Activated B cell treated with CpG ODN at 0.5 μM for 24 hours (primary cell): ENCODE measurements around the gene KDM1B. TPM values are rescaled to one million over a fixed set of nuclear protein-coding genes. Genes with fewer than 3 reads are reported as not detected.

Source experiments
- ATAC-seq: fragments of 200-7000 bp; cut with Tn5 transposase; one replicate; pipeline ENCODE4 v1.10.0; 2021; ENCODE audit warnings: low read depth, mild to moderate bottlenecking, moderate library complexity
- CTCF ChIA-PET: fragments of 350-600 bp; sonication (Branson Sonifier 250); formaldehyde crosslinking; loops from one replicate; lab custom pipeline; 2021; ENCODE audit warnings: antibody characterized with exemption; lab: Charles Lee
- POLR2A ChIA-PET: fragments of 350-600 bp; sonication (Branson Sonifier 250); formaldehyde crosslinking; loops from one replicate; lab custom pipeline; 2021; ENCODE audit warnings: antibody characterized with exemption; lab: Charles Lee
- DNase-seq: peaks from one replicate; pipeline ENCODE4 v3.0.0; 2022
- H3K27ac Mint-ChIP-seq: one replicate; pipeline ENCODE4 v1.8.0; 2020; ENCODE audit warnings: mixed read lengths
- H3K27me3 Mint-ChIP-seq: one replicate; pipeline ENCODE4 v1.8.0; 2021; ENCODE audit warnings: mixed read lengths
- H3K36me3 Mint-ChIP-seq: one replicate; pipeline ENCODE4 v1.8.0; 2021; ENCODE audit warnings: low read depth, mixed read lengths
- H3K4me1 Mint-ChIP-seq: one replicate; pipeline ENCODE4 v1.8.0; 2021; ENCODE audit warnings: mixed read lengths
- H3K4me3 Mint-ChIP-seq: one replicate; pipeline ENCODE4 v1.8.0; 2020; ENCODE audit warnings: mild to moderate bottlenecking, mixed read lengths
- H3K9me3 Mint-ChIP-seq: one replicate; pipeline ENCODE4 v1.8.0; 2020; ENCODE audit warnings: mixed read lengths
- CTCF ChIP-seq: fragments of 200-600 bp; IDR thresholded peaks from one replicate; pipeline ENCODE4 v1.8.0; 2022; ENCODE audit warnings: antibody characterized with exemption, mild to moderate bottlenecking
- intact Hi-C: fragments of 100-400 bp; cut with micrococcal nuclease; formaldehyde crosslinking; loops from one replicate; pipeline ENCODE4 v1.15.1; 2024
- total RNA-seq: library from RNA; stranded (reverse); gene quantifications from 2 replicates; pipeline ENCODE4 v1.2.3, GENCODE V29; 2022

The KDM1B gene
- total RNA-seq, 1 donor from 2014 or later = 21.0 TPM

GRCh38 chr6:18117136-18117535 is 38.1 kb upstream of the KDM1B start:
- Mint-ChIP-seq H3K27ac (no peak overlapping the region), H3K9me3 (no peaks in the 10 kb centered on the region), H3K4me1 (peaks cover 5% of the 10 kb centered on the region), H3K36me3 (no peaks in the 10 kb centered on the region), H3K4me3 (no peak overlapping the region), H3K27me3 (peaks cover 6% of the 10 kb centered on the region)
- no peak for ATAC-seq
- TF ChIP-seq CTCF = no peak
- DNase-seq = no peak
- ChIA-PET POLR2A (no interaction called here), CTCF (interaction anchor here (0.7 kb wide), 1 partner anchor 924 kb away, joined by 3 read pairs; no protein-coding TSS in a partner anchor)
- intact Hi-C loops = no loop called here

GRCh38 chr6:18118330-18118729 is 36.9 kb upstream of the KDM1B start:
- no peak overlapping the region for H3K27ac Mint-ChIP-seq
- no peak for TF ChIP-seq CTCF
- peaks cover 12% of the 10 kb centered on the region for H3K4me1 Mint-ChIP-seq
- ChIA-PET CTCF (no interaction called here), POLR2A (interaction anchor here (0.7 kb wide), 1 partner anchor 63 kb away, joined by 4 read pairs; no protein-coding TSS in a partner anchor)
- peaks cover 4% of the 10 kb centered on the region for H3K27me3 Mint-ChIP-seq
- no peaks in the 10 kb centered on the region for H3K36me3 Mint-ChIP-seq
- ATAC-seq (no peak), DNase-seq (no peak)
- H3K9me3 Mint-ChIP-seq = no peaks in the 10 kb centered on the region
- intact Hi-C loops = no loop called here
- H3K4me3 Mint-ChIP-seq = no peak overlapping the region

GRCh38 chr6:18119236-18119635 is 36.0 kb upstream of the KDM1B start:
- intact Hi-C loops = no loop called here
- DNase-seq (no peak), ATAC-seq (no peak)
- Mint-ChIP-seq H3K4me3 (no peak overlapping the region), H3K4me1 (peaks cover 12% of the 10 kb centered on the region), H3K27me3 (no peaks in the 10 kb centered on the region), H3K27ac (no peak overlapping the region), H3K36me3 (no peaks in the 10 kb centered on the region), H3K9me3 (no peaks in the 10 kb centered on the region)
- TF ChIP-seq CTCF = no peak
- CTCF ChIA-PET = no interaction called here
- POLR2A ChIA-PET = no interaction called here

GRCh38 chr6:18121580-18122127 is 33.6 kb upstream of the KDM1B start:
- no peaks in the 10 kb centered on the region for H3K9me3 Mint-ChIP-seq
- peak overlapping the region; percentile 78 for H3K4me3 Mint-ChIP-seq
- ChIA-PET POLR2A (interaction anchor here (1.2 kb wide), 1 partner anchor 381 kb away, joined by 3 read pairs; no protein-coding TSS in a partner anchor), CTCF (interaction anchor here (0.5 to 2.8 kb wide), 7 partner anchors 14 to 383 kb away, joined by 3 to 15 read pairs (median 3); no protein-coding TSS in a partner anchor)
- no peak overlapping the region for H3K27ac Mint-ChIP-seq
- TF ChIP-seq CTCF = no peak
- ATAC-seq (no peak), DNase-seq (peak; percentile 19)
- intact Hi-C loops = loop anchor here (1.0 to 10.0 kb wide), 8 partner anchors 34 to 537 kb away; partner anchors contain the start of genes KDM1B, KIF13A, NUP153 and TPMT
- no peaks in the 10 kb centered on the region for H3K27me3 Mint-ChIP-seq
- H3K4me1 Mint-ChIP-seq = peaks cover 12% of the 10 kb centered on the region
- no peaks in the 10 kb centered on the region for H3K36me3 Mint-ChIP-seq
